Body of pancreas (tissue), 4 donors: ENCODE measurements around the gene SARS2.

Experiments
- POLR2A ChIP-seq, 3 donors: fragments of 450-650 bp; IDR thresholded peaks; one replicate each; pipeline ENCODE4 v1.6.1; 2016; ENCODE audit warnings: antibody characterized with exemption in 3 of 3, mild to moderate bottlenecking in 2 of 3
- TF ChIP-seq, protein P1 (sequence below), 7 experiments: fragments of 450-650 bp in 4 of 7; fragments of 200-600 bp in 3 of 7; sonication (generic) in 3 of 7; IDR thresholded peaks; one replicate each; pipeline ENCODE4 v1.5.1; 2016 to 2019; ENCODE audit warnings: antibody characterized with exemption in 7 of 7

- no peak for TF ChIP-seq POLR2A (IDR thresholded peaks at IDR 0.05)
- TF ChIP-seq, protein P1, sequence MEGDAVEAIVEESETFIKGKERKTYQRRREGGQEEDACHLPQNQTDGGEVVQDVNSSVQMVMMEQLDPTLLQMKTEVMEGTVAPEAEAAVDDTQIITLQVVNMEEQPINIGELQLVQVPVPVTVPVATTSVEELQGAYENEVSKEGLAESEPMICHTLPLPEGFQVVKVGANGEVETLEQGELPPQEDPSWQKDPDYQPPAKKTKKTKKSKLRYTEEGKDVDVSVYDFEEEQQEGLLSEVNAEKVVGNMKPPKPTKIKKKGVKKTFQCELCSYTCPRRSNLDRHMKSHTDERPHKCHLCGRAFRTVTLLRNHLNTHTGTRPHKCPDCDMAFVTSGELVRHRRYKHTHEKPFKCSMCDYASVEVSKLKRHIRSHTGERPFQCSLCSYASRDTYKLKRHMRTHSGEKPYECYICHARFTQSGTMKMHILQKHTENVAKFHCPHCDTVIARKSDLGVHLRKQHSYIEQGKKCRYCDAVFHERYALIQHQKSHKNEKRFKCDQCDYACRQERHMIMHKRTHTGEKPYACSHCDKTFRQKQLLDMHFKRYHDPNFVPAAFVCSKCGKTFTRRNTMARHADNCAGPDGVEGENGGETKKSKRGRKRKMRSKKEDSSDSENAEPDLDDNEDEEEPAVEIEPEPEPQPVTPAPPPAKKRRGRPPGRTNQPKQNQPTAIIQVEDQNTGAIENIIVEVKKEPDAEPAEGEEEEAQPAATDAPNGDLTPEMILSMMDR (IDR thresholded peaks at IDR 0.05): no peak
These were observed 37.2 kb downstream of the SARS2 start for GRCh38 chr19:38893341-38893771.
